CD4-positive, alpha-beta T cell treated with Interleukin-4 for 4 hours (primary cell): ENCODE results near the gene PHF1.
"Not testable (repeated sequence)": the region's sequence is repeated elsewhere in the genome, so short reads cannot be mapped to it uniquely, and the experiment has no call there.

Experiments
- DNase-seq: peaks from one replicate; pipeline ENCODE4 v3.0.0-alpha.2; 2020

PHF1 gene

DNA sequence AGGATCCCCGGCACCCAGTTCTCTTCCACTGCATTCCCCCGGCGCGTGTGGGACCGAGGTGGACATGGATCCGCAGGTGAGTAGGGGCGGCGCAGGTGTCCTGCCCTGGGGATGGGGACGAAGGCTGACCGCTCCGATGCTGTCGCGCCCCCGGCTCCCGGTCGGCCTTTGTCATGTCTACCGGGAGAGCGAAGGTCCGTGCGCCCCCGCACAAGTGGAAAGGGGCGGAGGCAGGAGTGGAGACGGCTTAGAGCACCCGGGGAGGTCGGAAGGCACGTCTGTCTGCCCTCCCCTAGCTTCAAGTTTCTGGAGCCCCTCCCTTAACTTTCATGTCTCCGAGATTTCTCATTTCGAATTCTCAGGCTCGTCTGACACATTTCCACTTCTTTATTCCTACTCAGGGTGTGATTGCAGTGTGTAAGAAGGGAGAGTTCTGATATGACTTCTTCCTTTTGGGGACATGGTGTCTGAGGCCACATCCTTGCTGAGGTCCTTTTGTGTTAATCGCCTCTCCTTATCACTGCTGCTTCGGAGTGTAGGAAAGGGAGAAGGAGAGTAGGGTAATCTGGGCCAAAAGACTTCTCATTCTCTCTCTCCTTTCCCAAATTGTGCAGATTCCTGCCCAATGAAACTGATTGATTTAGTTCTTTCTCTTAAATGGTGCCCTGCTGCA, 18.8 kb upstream of the PHF1 start:
- DNase-seq = peak; percentile 10

DNA sequence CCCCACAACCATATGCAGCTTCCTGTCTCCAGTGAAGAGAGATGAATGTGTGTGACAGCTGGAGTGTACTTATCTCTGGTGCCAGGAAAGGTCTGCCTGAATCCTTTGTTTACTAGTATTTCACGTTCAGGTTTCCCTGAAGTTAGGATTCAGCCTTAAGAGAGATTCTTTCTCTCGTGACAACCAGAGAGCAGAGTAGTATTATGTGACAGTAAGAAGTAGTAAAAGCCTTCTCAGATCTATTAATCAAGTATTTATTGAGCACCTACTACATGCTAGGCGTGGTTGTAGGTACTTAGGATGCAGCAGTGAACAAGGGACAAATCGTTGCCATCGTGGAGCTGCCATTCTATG, 18.2 kb upstream of the PHF1 start:
- no peak for DNase-seq

DNA sequence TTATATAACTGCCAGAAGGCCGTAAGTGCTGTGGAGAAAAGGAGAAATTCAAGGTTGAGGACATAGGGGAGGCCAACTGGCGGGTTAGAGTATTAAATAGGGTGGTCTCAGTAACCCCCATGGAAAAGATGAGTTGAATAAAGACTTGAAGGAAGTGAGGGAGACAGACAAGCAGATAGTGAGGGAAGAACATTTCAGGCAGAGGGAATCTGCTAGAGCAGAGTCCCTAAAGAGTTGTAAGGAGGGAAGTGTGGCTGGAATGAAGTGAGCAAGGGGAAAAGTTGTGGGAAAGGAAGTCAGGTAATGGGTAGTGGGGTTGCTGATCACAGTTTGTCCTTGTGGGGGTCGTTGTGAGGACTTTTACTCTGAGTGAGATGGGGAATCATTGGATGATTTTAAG, 17.8 kb upstream of the PHF1 start:
- no peak for DNase-seq

DNA sequence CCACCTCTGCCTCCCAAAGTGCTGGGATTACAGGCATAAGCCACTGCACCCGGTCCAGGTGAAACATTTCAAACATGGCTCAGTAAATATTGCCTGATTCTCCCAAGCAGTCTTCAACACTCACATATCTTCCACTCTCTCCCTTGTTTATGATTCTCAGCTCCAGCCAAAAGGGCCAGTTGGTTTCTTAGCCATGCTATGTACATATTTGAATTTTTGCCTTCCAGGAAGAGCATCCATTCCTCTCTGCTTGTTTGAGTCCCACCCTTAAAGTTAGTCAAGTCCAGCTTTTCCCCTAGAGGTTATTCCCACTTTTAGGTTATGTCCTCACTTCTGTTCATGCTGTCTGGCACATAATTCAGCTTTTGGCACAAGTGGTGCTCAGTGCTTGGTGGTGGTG, 13.3 kb upstream of the PHF1 start:
- DNase-seq = no peak

DNA sequence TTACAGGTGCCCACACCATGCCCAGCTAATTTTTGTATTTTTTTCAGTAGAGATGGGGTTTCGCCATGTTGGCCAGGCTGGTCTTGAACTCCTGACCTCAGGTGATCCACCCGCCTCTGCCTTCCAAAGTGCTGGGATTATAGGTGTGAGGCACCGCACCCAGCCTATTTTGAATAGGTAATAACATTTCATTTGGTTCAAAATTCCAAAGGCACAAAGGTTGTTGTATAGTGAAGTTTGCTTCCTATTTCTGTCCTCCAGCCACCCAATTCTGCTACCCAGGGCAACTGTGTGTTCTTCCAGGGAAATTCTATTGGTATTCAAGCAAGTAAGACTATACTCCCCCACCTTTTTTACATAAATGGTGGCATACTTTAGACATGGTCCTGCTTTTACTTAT, 12.2 kb upstream of the PHF1 start:
- DNase-seq = not testable (repeated sequence)

DNA sequence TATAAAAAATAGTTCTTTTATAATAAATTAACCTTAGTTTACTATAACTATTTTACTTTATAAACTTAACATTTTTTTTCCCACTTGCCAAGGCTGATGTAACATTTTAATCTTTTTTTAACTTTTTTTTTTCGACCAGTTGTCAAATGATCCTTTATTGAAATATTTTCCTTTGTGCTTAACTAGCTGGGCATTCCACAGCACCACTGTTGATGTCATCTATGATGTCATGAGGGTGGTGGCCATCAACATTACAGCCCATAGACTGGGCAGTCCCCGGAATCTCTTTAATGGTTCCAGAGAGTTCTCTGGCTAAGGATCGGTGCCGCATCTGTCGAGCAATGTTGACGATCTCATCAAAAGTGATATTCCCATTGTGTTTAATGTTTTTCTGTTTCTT, 10.9 kb upstream of the PHF1 start:
- not testable (repeated sequence) for DNase-seq

DNA sequence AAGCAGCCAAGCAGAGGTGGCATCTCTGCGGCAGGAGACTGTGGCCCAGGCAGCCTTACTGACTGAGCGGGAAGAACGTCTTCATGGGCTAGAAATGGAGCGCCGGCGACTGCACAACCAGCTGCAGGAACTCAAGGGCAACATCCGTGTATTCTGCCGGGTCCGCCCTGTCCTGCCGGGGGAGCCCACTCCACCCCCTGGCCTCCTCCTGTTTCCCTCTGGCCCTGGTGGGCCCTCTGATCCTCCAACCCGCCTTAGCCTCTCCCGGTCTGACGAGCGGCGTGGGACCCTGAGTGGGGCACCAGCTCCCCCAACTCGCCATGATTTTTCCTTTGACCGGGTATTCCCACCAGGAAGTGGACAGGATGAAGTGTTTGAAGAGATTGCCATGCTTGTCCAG, 5.9 kb upstream of the PHF1 start:
- no peak for DNase-seq

DNA sequence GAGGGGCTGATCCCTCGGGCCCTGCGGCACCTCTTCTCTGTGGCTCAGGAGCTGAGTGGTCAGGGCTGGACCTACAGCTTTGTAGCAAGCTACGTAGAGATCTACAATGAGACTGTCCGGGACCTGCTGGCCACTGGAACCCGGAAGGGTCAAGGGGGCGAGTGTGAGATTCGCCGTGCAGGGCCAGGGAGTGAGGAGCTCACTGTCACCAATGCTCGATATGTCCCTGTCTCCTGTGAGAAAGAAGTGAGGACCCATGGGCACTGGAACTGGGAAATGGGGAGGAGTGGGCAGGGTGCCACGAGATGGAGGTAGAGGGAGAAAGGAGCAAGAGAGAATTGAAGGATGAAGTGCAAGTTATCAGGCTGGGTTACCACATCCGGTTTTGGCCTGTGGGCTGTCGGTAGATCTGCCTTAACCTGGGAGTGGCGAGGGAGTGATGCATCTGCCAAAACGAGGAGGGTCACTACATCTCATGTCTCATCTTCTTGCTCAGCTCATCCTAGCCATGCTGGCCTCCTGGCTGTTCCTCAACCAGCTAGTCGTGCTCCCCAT, 5.4 kb upstream of the PHF1 start:
- peak; percentile 14 for DNase-seq

DNA sequence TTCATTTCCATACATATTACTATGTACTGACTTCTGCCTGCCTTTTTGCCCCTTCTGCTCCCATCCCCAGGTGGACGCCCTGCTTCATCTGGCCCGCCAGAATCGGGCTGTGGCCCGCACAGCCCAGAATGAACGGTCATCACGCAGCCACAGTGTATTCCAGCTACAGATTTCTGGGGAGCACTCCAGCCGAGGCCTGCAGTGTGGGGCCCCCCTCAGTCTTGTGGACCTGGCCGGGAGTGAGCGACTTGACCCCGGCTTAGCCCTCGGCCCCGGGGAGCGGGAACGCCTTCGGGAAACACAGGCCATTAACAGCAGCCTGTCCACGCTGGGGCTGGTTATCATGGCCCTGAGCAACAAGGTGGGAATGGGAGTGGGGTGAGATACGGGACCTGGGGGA, 4.7 kb upstream of the PHF1 start:
- DNase-seq = no peak

DNA sequence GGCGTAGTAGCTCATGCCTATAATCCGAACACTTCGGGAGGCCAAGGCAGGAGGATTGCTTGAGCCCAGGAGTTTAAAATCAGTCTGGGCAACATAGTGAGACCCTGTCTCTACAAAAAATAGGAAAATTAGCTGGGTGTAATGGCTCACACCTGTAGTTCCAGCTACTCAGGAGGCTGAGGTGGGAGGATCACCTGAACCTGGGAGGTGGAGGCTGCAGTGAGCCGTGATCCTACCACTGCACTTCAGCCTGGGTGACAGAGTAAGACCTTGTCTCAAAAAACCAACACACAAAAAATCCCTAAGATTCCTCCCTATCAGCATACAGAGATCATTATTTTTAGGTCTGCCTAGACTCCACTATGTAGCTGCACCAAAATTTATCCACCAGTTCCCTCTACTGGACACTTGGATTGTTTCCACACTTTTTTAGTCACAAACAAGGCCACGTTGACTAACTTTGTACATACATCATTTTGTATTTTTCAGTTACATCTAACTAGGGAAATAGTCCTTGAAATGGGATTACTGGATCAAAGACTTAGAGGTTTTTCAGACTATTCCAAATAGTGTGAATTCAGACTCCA, 3.6 kb upstream of the PHF1 start:
- DNase-seq = no peak

DNA sequence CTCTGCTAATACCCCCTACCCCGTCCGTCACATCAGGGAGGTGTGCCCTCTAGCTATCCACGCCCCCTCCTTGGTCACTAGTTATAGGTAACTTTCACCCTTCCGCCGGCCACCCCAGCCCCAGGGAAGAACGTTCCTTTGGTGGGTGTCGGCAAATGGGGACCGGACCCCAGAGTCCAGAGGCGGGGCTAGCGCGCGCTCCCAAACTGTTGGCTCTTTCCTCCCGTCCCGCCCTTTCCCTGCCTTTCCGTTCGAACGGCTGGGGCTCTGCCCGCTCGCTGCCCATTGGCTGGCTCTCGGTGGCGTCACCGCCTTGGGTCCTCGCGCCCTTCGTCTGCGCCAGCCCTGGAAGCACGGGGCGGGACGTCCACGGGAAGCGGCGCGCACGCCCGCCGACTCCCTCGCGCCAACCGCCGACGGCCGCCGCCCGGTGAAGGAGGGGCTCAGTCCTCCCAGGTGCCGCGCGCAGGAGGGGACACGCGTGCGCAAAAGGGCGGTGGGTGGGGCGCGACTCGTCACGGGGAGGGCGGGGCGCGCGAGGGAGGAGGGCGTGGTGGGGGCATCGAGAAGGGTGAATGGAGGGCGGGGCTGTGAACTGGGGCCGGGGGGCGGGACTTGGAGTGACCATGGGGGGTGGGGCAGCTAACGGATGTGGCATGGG, 634 bp upstream of the PHF1 start:
- DNase-seq = peak; percentile 97

DNA sequence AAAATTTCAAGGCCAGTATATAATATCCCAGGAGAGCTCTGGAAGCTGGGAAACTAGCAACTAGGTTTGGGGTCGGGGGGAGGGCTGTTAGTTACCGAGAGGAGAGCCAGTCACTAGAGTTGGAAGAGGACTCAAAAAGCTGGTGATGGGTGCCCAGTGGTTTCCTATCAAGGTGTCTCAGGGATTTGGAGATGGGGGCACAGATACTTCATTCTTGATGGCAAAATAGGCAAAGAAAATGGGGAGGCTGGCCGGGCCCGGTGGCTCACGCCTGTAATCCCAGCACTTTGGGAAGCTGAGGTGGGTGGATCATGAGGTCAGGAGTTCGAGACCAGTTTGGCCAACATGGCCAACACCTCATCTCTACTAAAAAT, 805 bp downstream of the PHF1 start:
- DNase-seq = no peak

DNA sequence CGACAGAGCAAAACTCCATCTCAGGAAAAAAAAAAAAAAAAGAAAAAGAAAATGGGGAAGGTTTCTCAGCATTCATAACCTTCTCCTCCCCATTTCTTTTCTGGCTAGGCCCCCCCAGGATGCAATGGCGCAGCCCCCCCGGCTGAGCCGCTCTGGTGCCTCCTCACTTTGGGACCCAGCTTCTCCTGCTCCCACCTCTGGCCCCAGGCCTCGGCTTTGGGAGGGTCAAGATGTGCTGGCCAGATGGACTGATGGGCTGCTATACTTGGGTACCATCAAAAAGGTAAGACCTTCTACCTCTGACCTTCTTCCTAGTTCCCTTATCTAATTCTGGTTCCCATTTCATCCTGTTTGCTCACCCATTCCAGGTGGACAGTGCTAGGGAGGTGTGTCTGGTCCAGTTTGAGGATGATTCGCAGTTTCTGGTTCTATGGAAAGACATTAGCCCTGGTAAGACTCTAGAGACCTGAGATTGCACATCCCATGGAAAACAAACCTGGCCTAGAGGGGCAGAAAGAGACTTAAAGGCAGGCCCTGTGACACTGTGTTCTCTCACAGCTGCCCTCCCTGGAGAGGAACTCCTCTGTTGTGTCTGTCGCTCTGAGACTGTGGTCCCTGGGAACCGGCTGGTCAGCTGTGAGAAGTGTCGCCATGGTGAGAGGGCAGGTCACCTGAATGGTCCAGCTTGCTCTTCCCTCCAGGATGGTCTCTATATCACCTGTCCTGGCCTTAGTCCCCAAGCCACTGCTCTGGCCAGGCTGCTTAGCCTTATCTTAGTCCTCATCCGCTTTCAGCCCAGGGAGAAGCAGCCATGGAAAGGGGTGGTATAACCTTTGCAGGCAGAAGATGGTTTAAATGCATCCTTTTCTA, 1.6 kb downstream of the PHF1 start:
- DNase-seq = no peak

DNA sequence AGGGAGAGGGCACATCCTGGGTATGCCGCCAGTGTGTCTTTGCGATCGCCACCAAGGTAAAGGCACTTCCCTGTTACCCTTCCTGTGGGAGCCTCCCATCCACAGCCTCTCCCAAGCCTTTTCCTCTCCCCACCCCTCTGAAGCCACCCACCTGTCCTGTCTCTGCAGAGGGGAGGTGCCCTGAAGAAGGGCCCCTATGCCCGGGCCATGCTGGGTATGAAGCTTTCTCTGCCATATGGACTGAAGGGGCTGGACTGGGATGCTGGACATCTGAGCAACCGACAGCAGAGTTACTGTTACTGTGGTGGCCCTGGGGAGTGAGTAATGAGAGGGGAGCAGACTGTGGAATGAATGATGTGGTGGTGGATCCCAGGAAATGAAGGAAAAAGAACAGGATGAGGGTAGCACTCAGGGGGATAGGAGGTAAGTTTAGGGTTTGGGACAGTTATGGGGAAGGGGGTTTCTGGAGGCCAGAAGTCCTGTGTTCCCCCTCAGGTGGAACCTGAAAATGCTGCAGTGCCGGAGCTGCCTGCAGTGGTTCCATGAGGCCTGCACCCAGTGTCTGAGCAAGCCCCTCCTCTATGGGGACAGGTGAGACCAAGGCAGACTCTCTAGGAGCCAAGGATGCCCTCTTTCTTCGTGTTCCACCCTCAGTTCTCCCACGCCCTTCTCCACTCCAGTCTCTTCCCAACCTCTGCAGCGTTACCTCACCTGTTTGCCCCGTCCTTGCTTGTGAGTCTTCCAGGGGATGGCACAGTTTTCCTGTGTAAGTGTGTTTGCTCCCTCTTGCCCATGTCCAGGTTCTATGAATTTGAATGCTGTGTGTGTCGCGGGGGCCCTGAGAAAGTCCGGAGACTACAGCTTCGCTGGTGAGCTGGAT, 2.7 kb downstream of the PHF1 start:
- no peak for DNase-seq

DNA sequence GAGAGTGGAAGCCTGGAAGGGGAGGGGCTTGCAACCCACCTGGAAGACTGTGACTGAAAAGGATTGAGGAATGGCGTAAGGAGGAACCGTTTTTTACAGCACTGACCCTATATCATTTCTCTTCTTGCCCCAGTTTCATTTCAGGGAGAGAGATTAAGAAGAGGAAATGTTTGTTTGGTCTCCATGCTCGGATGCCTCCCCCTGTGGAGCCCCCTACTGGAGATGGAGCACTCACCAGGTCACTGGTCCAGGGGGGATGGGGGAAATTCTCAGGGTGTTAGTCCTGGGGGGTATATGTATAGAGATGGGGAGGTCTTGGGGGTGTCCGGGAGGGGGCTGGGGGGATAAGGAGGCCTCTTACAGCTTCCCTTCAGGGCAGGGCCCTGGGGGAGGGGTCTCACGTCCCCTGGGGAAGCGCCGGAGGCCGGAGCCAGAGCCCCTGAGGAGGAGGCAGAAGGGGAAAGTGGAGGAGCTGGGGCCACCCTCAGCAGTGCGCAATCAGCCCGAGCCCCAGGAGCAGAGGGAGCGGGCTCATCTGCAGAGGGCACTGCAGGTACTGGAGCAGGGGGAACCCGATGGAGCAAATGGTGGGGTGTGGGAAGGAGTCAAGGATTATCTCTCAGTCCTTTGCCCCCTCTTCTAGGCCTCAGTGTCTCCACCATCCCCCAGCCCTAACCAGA, 3.9 kb downstream of the PHF1 start:
- DNase-seq = no peak

DNA sequence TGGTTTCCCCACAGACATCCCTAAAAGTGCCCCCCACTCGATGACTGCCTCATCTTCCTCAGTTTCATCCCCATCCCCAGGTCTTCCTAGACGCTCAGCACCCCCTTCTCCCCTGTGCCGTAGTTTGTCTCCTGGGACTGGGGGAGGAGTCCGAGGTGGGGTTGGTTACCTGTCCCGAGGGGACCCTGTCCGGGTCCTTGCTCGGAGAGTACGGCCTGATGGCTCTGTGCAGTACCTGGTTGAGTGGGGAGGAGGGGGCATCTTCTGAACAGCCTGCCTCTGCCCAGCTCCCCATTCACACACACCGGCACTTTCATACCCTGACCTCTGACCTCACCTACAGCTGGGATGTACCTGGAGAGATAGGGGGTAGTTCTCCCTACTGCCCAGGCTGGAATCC, 5.0 kb downstream of the PHF1 start:
- DNase-seq = no peak

DNA sequence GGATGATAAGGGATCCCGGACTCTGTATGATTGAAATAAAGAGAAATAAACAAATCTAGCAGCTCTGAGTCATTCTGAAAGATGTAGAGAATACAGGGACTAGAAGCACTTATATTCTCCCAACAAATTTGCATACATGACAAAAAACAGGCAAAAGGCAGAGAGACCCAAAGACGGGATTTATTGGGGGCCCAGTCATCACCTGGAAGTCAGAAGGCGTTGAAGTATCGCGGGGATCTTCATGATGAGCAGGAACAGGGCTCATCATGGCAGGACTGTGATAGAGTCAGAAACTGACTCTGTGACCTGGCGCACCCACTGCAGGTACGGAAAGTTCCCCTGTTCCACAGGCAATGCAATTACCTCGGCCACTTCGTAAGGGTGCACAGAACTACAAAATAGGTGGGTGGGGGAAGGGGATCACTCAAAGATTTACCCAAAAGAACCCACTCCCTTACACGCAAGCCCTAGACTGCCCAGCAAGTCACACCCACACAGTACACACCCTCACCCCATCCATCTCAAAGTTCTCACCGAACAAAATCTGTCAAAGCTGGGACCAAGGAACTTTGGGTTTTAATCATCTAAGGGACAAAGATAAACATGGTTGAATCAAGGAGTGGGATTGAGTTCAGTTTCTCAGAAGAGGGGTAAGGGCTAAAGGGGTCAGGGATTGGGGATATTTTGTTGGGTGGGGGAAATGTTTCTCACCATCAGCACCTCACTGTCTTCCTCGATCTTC, 5.7 kb downstream of the PHF1 start:
- DNase-seq = no peak

DNA sequence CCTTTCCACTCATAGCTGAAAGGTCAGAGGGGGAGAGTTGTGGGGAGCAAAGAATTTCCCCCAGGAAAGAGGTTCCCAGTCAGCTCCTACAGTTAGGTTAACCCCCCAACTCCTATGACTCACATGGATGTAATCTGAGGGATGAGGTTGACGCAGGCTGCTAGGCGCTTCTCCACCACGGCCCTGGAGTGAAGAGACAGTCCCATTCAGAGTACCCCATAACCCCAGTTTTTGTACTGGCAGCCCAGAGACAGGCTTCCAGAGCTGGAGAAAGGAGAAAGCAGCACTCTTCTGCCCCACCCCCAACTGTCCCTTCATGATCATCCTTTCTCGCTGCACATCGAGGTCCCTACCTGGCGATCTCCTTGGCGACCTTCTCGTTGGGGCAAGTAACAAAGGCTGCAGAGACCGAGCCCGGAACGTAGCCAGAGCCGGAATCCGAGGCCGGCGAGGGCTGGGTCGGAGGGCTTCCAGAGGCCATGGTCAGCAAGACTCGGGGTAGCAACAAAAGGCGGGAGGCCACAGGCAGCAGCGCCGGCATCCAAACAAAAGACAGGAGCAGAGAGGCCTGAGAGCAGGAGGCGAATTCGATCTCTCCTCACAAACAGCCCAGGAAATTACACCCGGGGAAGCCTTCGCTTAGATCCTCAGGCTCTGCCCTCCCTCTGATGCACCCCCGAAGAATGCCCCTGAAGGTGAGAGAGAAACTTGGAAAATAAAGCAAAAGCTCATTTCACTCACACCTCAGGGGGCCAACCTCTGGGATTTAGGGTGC, 6.5 kb downstream of the PHF1 start:
- DNase-seq = no peak

DNA sequence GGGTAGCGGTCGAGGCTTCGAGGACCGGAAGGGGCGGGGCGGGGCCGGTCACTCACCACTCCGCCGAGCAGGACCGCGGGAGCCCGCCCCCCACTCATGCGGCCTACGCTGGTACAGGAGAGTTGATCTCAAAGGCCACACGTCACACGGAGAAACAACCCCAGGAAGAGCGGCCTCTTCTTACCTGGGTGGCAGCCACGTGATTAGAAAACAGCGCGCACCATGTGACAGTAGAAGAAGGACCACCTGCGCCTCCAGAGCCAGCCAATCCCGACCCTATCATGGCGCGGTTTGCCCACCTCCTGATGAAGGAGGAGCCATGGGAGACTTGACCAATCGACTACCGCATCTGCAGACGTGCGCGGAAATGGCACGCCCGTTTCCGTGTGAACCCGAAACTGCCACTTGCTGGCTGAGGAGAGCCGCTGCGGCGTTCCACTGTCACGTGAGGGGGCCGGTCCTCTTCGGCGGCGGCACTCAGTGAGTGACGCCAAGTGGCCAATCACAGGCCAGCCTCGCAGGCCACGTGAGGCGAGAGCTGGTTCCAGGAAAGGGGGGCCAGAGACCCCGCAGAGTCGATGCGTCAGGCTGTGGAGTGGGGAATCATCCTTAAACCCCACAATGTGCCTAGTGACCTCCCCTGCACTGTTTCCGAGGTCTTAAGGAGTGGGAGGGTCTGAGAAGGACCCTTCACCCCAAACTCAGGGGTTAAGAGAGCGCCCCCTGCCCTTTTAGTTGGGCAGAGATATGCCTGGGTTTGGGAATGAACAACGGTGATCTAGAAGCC, 7.3 kb downstream of the PHF1 start, which contains the start of gene CUTA:
CUTA (minus strand) TSS at position 205 of the 787 bp plus-strand sequence; CDS start at position 98, 107 bp downstream.
- DNase-seq = peak; percentile 100
